ENCODE measurements around the gene PROSER2.

The PROSER2 gene

GRCh38 chr10:11864727-11865126, 41.6 kb downstream of the PROSER2 start:
- H3K4me1 Mint-ChIP-seq, result peaks cover 35% of the 10 kb centered on the region
- no peaks in the 10 kb centered on the region for H3K9me3 Mint-ChIP-seq
- H3K4me3 Mint-ChIP-seq, result no peak overlapping the region
- DNase-seq (ENCODE audit: low spot score in 2 of 2) (no peak), ATAC-seq (no peak)
- no peaks in the 10 kb centered on the region for H3K36me3 Mint-ChIP-seq
- no peak overlapping the region for H3K27ac Mint-ChIP-seq

- no peaks in the 10 kb centered on the region for H3K36me3 Mint-ChIP-seq
- peaks cover 35% of the 10 kb centered on the region for H3K4me1 Mint-ChIP-seq
- ATAC-seq (no peak), DNase-seq (ENCODE audit: low spot score in 2 of 2) (no peak)
- H3K27ac Mint-ChIP-seq, result no peak overlapping the region
- no peaks in the 10 kb centered on the region for H3K9me3 Mint-ChIP-seq
- no peak overlapping the region for H3K4me3 Mint-ChIP-seq
Observed at GRCh38 chr10:11865561-11865960, 42.4 kb downstream of the PROSER2 start.

- H3K27ac Mint-ChIP-seq, result no peak overlapping the region
- H3K9me3 Mint-ChIP-seq, result no peaks in the 10 kb centered on the region
- no peaks in the 10 kb centered on the region for H3K36me3 Mint-ChIP-seq
- peaks cover 37% of the 10 kb centered on the region for H3K4me1 Mint-ChIP-seq
- no peak overlapping the region for H3K4me3 Mint-ChIP-seq
- DNase-seq (ENCODE audit: low spot score in 2 of 2), result no peak
- ATAC-seq, result no peak
Observed at GRCh38 chr10:11866199-11866925, 43.2 kb downstream of the PROSER2 start.

GRCh38 chr10:11869219-11869618, 46.1 kb downstream of the PROSER2 start:
- no peaks in the 10 kb centered on the region for H3K9me3 Mint-ChIP-seq
- DNase-seq (ENCODE audit: low spot score in 2 of 2) (no peak), ATAC-seq (no peak)
- no peak overlapping the region for H3K4me3 Mint-ChIP-seq
- no peak overlapping the region for H3K27ac Mint-ChIP-seq
- H3K36me3 Mint-ChIP-seq, result no peaks in the 10 kb centered on the region
- H3K4me1 Mint-ChIP-seq, result peaks cover 15% of the 10 kb centered on the region

GRCh38 chr10:11869743-11870460, 46.7 kb downstream of the PROSER2 start:
- ATAC-seq, result peak; percentile 61

GRCh38 chr10:11870461-11870780, 47.3 kb downstream of the PROSER2 start:
- H3K4me3 Mint-ChIP-seq, result no peak overlapping the region
- no peak for ATAC-seq

More at GRCh38 chr10:11869743-11870460, 46.7 kb downstream of the PROSER2 start:
- Mint-ChIP-seq H3K9me3 (no peaks in the 10 kb centered on the region), H3K4me1 (peaks cover 16% of the 10 kb centered on the region), H3K36me3 (no peaks in the 10 kb centered on the region), H3K27ac (no peak overlapping the region), H3K4me3 (no peak overlapping the region)
- no peak for DNase-seq (ENCODE audit: low spot score in 2 of 2)

GRCh38 chr10:11870900-11871400, 47.8 kb downstream of the PROSER2 start:
- no peaks in the 10 kb centered on the region for H3K36me3 Mint-ChIP-seq
- H3K27ac Mint-ChIP-seq, result no peak overlapping the region
- H3K9me3 Mint-ChIP-seq, result no peaks in the 10 kb centered on the region
- DNase-seq (ENCODE audit: low spot score in 2 of 2) (no peak), ATAC-seq (no peak)
- peak overlapping the region; percentile 11 for H3K4me3 Mint-ChIP-seq
- peaks cover 27% of the 10 kb centered on the region for H3K4me1 Mint-ChIP-seq

More at GRCh38 chr10:11870461-11870780, 47.3 kb downstream of the PROSER2 start:
- H3K4me1 Mint-ChIP-seq, result peaks cover 22% of the 10 kb centered on the region
- no peaks in the 10 kb centered on the region for H3K9me3 Mint-ChIP-seq
- no peak overlapping the region for H3K27ac Mint-ChIP-seq
- no peak for DNase-seq (ENCODE audit: low spot score in 2 of 2)
- no peaks in the 10 kb centered on the region for H3K36me3 Mint-ChIP-seq

GRCh38 chr10:11871466-11871865, 48.3 kb downstream of the PROSER2 start:
- no peak for ATAC-seq
- H3K4me3 Mint-ChIP-seq, result peak overlapping the region; percentile 11

GRCh38 chr10:11874568-11875493, 51.7 kb downstream of the PROSER2 start:
- H3K4me3 Mint-ChIP-seq, result peak overlapping the region; percentile 26

More at GRCh38 chr10:11871466-11871865, 48.3 kb downstream of the PROSER2 start:
- Mint-ChIP-seq H3K36me3 (no peaks in the 10 kb centered on the region), H3K9me3 (no peaks in the 10 kb centered on the region), H3K27ac (no peak overlapping the region), H3K4me1 (peaks cover 32% of the 10 kb centered on the region)
- no peak for DNase-seq (ENCODE audit: low spot score in 2 of 2)

GRCh38 chr10:11875494-11876281, 52.5 kb downstream of the PROSER2 start:
- Mint-ChIP-seq H3K36me3 (no peaks in the 10 kb centered on the region), H3K9me3 (no peaks in the 10 kb centered on the region), H3K27ac (no peak overlapping the region), H3K4me3 (peak overlapping the region; percentile 26), H3K4me1 (peaks cover 31% of the 10 kb centered on the region)
- ATAC-seq (peak; percentile 92), DNase-seq (ENCODE audit: low spot score in 2 of 2) (no peak)

More at GRCh38 chr10:11874568-11875493, 51.7 kb downstream of the PROSER2 start:
- no peaks in the 10 kb centered on the region for H3K36me3 Mint-ChIP-seq
- H3K9me3 Mint-ChIP-seq, result no peaks in the 10 kb centered on the region
- no peak for DNase-seq (ENCODE audit: low spot score in 2 of 2)
- no peak overlapping the region for H3K27ac Mint-ChIP-seq
- H3K4me1 Mint-ChIP-seq, result peaks cover 32% of the 10 kb centered on the region
- ATAC-seq, result peak; percentile 45

- Mint-ChIP-seq H3K27ac (no peak overlapping the region), H3K4me3 (no peak overlapping the region), H3K9me3 (no peaks in the 10 kb centered on the region), H3K36me3 (no peaks in the 10 kb centered on the region), H3K4me1 (peaks cover 25% of the 10 kb centered on the region)
- DNase-seq (ENCODE audit: low spot score in 2 of 2) (no peak), ATAC-seq (no peak)
Observed at GRCh38 chr10:11876324-11876723, 53.2 kb downstream of the PROSER2 start.

- ATAC-seq (no peak), DNase-seq (ENCODE audit: low spot score in 2 of 2) (no peak)
- no peaks in the 10 kb centered on the region for H3K9me3 Mint-ChIP-seq
- H3K4me1 Mint-ChIP-seq, result peaks cover 28% of the 10 kb centered on the region
- no peaks in the 10 kb centered on the region for H3K36me3 Mint-ChIP-seq
- no peak overlapping the region for H3K4me3 Mint-ChIP-seq
- no peak overlapping the region for H3K27ac Mint-ChIP-seq
Observed at GRCh38 chr10:11876805-11877590, 53.8 kb downstream of the PROSER2 start.

- Mint-ChIP-seq H3K4me1 (peaks cover 34% of the 10 kb centered on the region), H3K36me3 (no peaks in the 10 kb centered on the region), H3K4me3 (no peak overlapping the region), H3K9me3 (no peaks in the 10 kb centered on the region), H3K27ac (no peak overlapping the region)
- no peak for DNase-seq (ENCODE audit: low spot score in 2 of 2)
- no peak for ATAC-seq
Observed at GRCh38 chr10:11877591-11877905, 54.4 kb downstream of the PROSER2 start.

- DNase-seq (ENCODE audit: low spot score in 2 of 2) (no peak), ATAC-seq (no peak)
- Mint-ChIP-seq H3K4me3 (no peak overlapping the region), H3K27ac (no peak overlapping the region), H3K4me1 (peaks cover 42% of the 10 kb centered on the region), H3K36me3 (no peaks in the 10 kb centered on the region), H3K9me3 (no peaks in the 10 kb centered on the region)
Observed at GRCh38 chr10:11878776-11879175, 55.6 kb downstream of the PROSER2 start.
